Measurements from ENCODE around the gene TRPM5. TPM values are rescaled to one million over a fixed set of nuclear protein-coding genes. Genes with fewer than 3 reads are reported as not detected.

Gene TRPM5
- total and polyA plus RNA-seq, 2 of the 8 experiments (the other 6 are each of a cell fraction or from before 2014, with no cell fraction given) = 0.02 TPM; not detected in 1

- peak within 1 kb of the TSS; percentile 72; the same call in 1 of the 2 replicates for H2BK15ac ChIP-seq (ENCODE audit: low read length)
- no peak within 1 kb of the TSS for H3K56ac ChIP-seq (replicated peaks; ENCODE audit: insufficient read length, low read depth, low read length)
- no peak for DNase-seq (ENCODE audit: low read depth in 1 of 2, low spot score in 2 of 2)
- H3K4me3 ChIP-seq (ENCODE audit: extremely low read depth in 1 of 4, insufficient read depth in 2 of 4, low read depth in 3 of 4, low read length in 4 of 4) = peak within 1 kb of the TSS; percentile 33 to 70 (median 54); a peak in 7 of 8 replicates
- H2BK20ac ChIP-seq (ENCODE audit: low read length) = no peak within 1 kb of the TSS
- H3K9ac ChIP-seq (replicated peaks in 1 of 4; ENCODE audit: extremely low read depth in 1 of 4, low read depth in 3 of 4, low read length in 3 of 4) = peak within 1 kb of the TSS in 2 of 4 experiments; percentile 23 to 58; a peak in 2 of 7 replicates
- H2BK12ac ChIP-seq (ENCODE audit: low read depth, low read length) = no peak within 1 kb of the TSS
- H3K4me2 ChIP-seq (ENCODE audit: insufficient read depth in 1 of 2, low read depth in 2 of 2, low read length in 2 of 2) = peak within 1 kb of the TSS; percentile 87 to 96
- no peak within 1 kb of the TSS for H2AK5ac ChIP-seq (ENCODE audit: low read depth, low read length)
- no peaks in the 10 kb centered on the region for H3K79me2 ChIP-seq (ENCODE audit: control insufficient read depth in 1 of 2, insufficient read depth in 2 of 2, low read length in 2 of 2)
- H2BK5ac ChIP-seq (ENCODE audit: low read depth, low read length) = no peak within 1 kb of the TSS
- no peak within 1 kb of the TSS for H3K23ac ChIP-seq (ENCODE audit: insufficient read length)
- no peak within 1 kb of the TSS for H3K4ac ChIP-seq (replicated peaks; ENCODE audit: insufficient read length, low read depth, low read length)
- H2AFZ ChIP-seq (ENCODE audit: low read length) = peak within 1 kb of the TSS; percentile 80; the same call in 1 of the 2 replicates
- H3K14ac ChIP-seq (ENCODE audit: insufficient read length) = no peak within 1 kb of the TSS
- no peak within 1 kb of the TSS for H3K27ac ChIP-seq (ENCODE audit: low read depth, low read length)
- no peaks in the 10 kb centered on the region for H3K79me1 ChIP-seq (ENCODE audit: low read depth, low read length)
- H3K23me2 ChIP-seq (ENCODE audit: low read depth, low read length) = peaks cover 7% of the 10 kb centered on the region; the same call in 1 of the 2 replicates
- CTCF ChIA-PET (ENCODE audit: partially characterized antibody) = interaction anchor here (0.6 to 1.5 kb wide), 6 partner anchors 20 to 289 kb away, joined by 3 to 5 read pairs (median 4); no protein-coding TSS in a partner anchor
- WGBS, 2 experiments (ENCODE audit: extremely low coverage in 1 of 2, insufficient coverage in 1 of 2, insufficient read length in 1 of 2, insufficient replicate concordance in 2 of 2, low coverage in 1 of 2, low lambda C conversion rate in 2 of 2, missing lambda C conversion rate in 1 of 2) = 16% methylated on average over 16 of the region's 116 CpGs; no CpG with 5 or more reads in 1 of the 2 experiments
- H2BK120ac ChIP-seq (replicated peaks; ENCODE audit: low read depth, low read length) = no peak within 1 kb of the TSS
- FAIRE-seq = no peak
- H3K18ac ChIP-seq (ENCODE audit: extremely low read depth, low read length) = peak within 1 kb of the TSS; percentile 19
- peaks cover 26 to 79% (median 62%) of the 10 kb centered on the region in 4 experiments for H3K27me3 ChIP-seq (replicated peaks in 1 of 4; ENCODE audit: control insufficient read depth in 3 of 4, extremely low read depth in 1 of 4, insufficient read depth in 3 of 4, low read length in 3 of 4)
- no peaks in the 10 kb centered on the region for H3K9me3 ChIP-seq (ENCODE audit: insufficient read depth in 2 of 2, low read depth in 1 of 2, low read length in 1 of 2)
- H4K20me1 ChIP-seq (replicated peaks in 1 of 2; ENCODE audit: control insufficient read depth in 1 of 2, insufficient read depth in 2 of 2, low read length in 2 of 2) = peaks cover 2 to 3% of the 10 kb centered on the region in 2 experiments
- peak within 1 kb of the TSS; percentile 68 for H4K8ac ChIP-seq (ENCODE audit: extremely low read depth, insufficient read depth, low read length)
- H3K36me3 ChIP-seq (ENCODE audit: control insufficient read depth in 2 of 4, insufficient read depth in 4 of 4, low read length in 3 of 4) = no peaks in the 10 kb centered on the region
- H4K91ac ChIP-seq (replicated peaks; ENCODE audit: insufficient read length, low read length) = no peak within 1 kb of the TSS
- no peak within 1 kb of the TSS for H4K5ac ChIP-seq (ENCODE audit: insufficient read length, low read depth, low read length)
- POLR2A ChIA-PET (ENCODE audit: partially characterized antibody) = no interaction called here
- H3K4me1 ChIP-seq (replicated peaks in 1 of 4; ENCODE audit: control insufficient read depth in 3 of 4, insufficient read depth in 4 of 4, low read length in 3 of 4) = peaks cover 0 to 3% (median 3%) of the 10 kb centered on the region in 4 experiments; a peak in 2 of 7 replicates
- TF ChIP-seq KDM4A (IDR thresholded peaks at IDR 0.05; ENCODE audit: low read depth, low read length, severe bottlenecking) (peak; percentile 92), TAF1 (IDR thresholded peaks at IDR 0.05; ENCODE audit: low read depth, low read length) (no peak), ATF2 (IDR thresholded peaks at IDR 0.05; ENCODE audit: low read length) (no peak), KDM1A (IDR thresholded peaks at IDR 0.05; ENCODE audit: borderline replicate concordance, low read length) (no peak), PHF8 (conservative IDR thresholded peaks at IDR 0.05; ENCODE audit: low read depth, low read length) (0 out of 2 replicates have a peak, but pooled peaks have one; percentile 33), SIRT6 (IDR thresholded peaks at IDR 0.05; ENCODE audit: low read length) (no peak), BCL11A (IDR thresholded peaks at IDR 0.05; ENCODE audit: low read depth in 2 of 2, low read length in 2 of 2) (no peak), YY1 (IDR thresholded peaks at IDR 0.05; ENCODE audit: low read depth, low read length) (no peak), POLR2AphosphoS5 (IDR thresholded peaks at IDR 0.05; ENCODE audit: low read depth, low read length) (no peak), SP4 (IDR thresholded peaks at IDR 0.05; ENCODE audit: low read length) (no peak)
Observed at GRCh38 chr11:2444821-2445745, 769 bp upstream of the TRPM5 start, which contains the start of gene KCNQ1. Gene KCNQ1 (plus strand): TSS chr11:2445008. CDS start chr11:2445099, 91 bp downstream.

Measured in H1 (cell line).